ENCODE results near the gene PRRG4.

GRCh38 chr11:32790916-32791315 lies 38.8 kb upstream of the PRRG4 start:
- TF ChIP-seq FOXK2 (IDR thresholded peaks at IDR 0.05) = no peak
- TF ChIP-seq CTBP1 (IDR thresholded peaks at IDR 0.05; ENCODE audit: borderline replicate concordance) = no peak
- no peak for TF ChIP-seq L3MBTL2 (conservative IDR thresholded peaks at IDR 0.05)
- no peak for TF ChIP-seq FOXM1 (IDR thresholded peaks at IDR 0.05; ENCODE audit: borderline replicate concordance)
- no peak for TF ChIP-seq SP1 (IDR thresholded peaks at IDR 0.05)
- no peak for TF ChIP-seq ZNF384 (IDR thresholded peaks at IDR 0.05)
- no peak for TF ChIP-seq ARNT (IDR thresholded peaks at IDR 0.05)
- no peak for TF ChIP-seq BHLHE40 (IDR thresholded peaks at IDR 0.05; ENCODE audit: borderline replicate concordance)
- TF ChIP-seq TARDBP (IDR thresholded peaks at IDR 0.05) = no peak
- no peak for TF ChIP-seq ELF4 (IDR thresholded peaks at IDR 0.05)
- no peak for TF ChIP-seq FOXA1 (IDR thresholded peaks at IDR 0.05)
- no peak for TF ChIP-seq NFRKB (IDR thresholded peaks at IDR 0.05)
- TF ChIP-seq SUZ12 (IDR thresholded peaks at IDR 0.05) = no peak
